ENCODE results near the gene SFN.
"Not testable (repeated sequence)": the region's sequence is repeated elsewhere in the genome, so short reads cannot be mapped to it uniquely, and the experiment has no call there.

SFN gene

GRCh38 chr1:26839779-26840178 lies 23.2 kb upstream of the SFN start:
- no peak for DNase-seq

GRCh38 chr1:26844424-26845196 lies 18.3 kb upstream of the SFN start:
- DNase-seq: no peak

GRCh38 chr1:26847826-26848225 lies 15.1 kb upstream of the SFN start:
- DNase-seq: not testable (repeated sequence)

GRCh38 chr1:26848499-26848898 lies 14.4 kb upstream of the SFN start:
- DNase-seq: no peak

GRCh38 chr1:26848941-26849774 lies 13.8 kb upstream of the SFN start:
- no peak for DNase-seq

- DNase-seq: no peak
Measured at GRCh38 chr1:26851106-26851684, 11.8 kb upstream of the SFN start.

- no peak for DNase-seq
Measured at GRCh38 chr1:26852701-26853100, 10.2 kb upstream of the SFN start.

- peak; percentile 85 to 86 for DNase-seq
Measured at GRCh38 chr1:26853156-26853555, 9.8 kb upstream of the SFN start.

- DNase-seq: no peak
Measured at GRCh38 chr1:26853600-26853999, 9.3 kb upstream of the SFN start.

- no peak for DNase-seq
Measured at GRCh38 chr1:26854906-26855305, 8.0 kb upstream of the SFN start.

- DNase-seq: no peak
Measured at GRCh38 chr1:26855636-26856035, 7.3 kb upstream of the SFN start.

- no peak for DNase-seq
Measured at GRCh38 chr1:26856181-26856580, 6.8 kb upstream of the SFN start.

- DNase-seq: no peak
Measured at GRCh38 chr1:26856604-26857469, 6.1 kb upstream of the SFN start.

GRCh38 chr1:26857473-26858060 lies 5.4 kb upstream of the SFN start:
- no peak for DNase-seq

- DNase-seq: no peak
Measured at GRCh38 chr1:26858160-26858559, 4.8 kb upstream of the SFN start.

- DNase-seq: no peak
Measured at GRCh38 chr1:26858891-26859640, 3.9 kb upstream of the SFN start.

GRCh38 chr1:26861286-26861701 lies 1.7 kb upstream of the SFN start:
- DNase-seq: no peak

- no peak for DNase-seq
Measured at GRCh38 chr1:26861889-26862378, 1.0 kb upstream of the SFN start.

GRCh38 chr1:26863685-26864077 lies 732 bp downstream of the SFN start:
- no peak for DNase-seq

- peak; percentile 97 to 98 for DNase-seq
Measured at GRCh38 chr1:26864610-26865480, 1.9 kb downstream of the SFN start.
